ENCODE measurements around the gene AQP2.

DNA sequence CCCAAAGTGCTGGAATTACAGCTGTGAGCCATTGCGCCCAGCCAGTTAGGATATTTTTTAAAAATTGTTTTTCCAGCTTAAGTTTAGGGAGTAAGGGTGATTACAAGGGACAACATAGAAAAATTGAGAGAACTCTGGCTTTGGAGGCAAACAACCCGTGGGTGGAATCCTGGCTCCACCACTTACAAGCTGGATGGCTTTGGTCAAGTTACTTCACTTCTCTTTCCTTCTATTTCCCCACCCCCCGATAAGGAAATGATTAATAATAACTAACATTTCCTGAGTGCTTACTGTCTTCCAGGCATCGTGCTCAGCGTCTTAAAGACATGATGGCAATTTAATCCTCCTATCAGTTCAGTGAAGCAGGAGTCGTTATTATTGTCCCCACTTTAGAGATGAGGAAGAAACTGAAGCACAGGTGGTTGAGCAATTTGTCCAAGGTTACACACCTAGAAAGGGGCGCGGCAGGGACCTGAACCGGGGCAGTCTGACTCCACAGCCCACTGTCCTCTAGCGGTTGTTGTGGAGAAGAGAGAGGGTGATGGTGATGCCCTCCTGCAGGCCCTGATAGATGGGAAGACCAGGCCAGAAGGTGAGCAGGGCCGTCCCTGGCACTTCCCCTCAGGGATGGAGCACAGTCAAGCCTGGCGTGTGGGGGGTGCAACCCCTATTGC, 30.2 kb upstream of the AQP2 start:
- TF ChIP-seq, protein P1, sequence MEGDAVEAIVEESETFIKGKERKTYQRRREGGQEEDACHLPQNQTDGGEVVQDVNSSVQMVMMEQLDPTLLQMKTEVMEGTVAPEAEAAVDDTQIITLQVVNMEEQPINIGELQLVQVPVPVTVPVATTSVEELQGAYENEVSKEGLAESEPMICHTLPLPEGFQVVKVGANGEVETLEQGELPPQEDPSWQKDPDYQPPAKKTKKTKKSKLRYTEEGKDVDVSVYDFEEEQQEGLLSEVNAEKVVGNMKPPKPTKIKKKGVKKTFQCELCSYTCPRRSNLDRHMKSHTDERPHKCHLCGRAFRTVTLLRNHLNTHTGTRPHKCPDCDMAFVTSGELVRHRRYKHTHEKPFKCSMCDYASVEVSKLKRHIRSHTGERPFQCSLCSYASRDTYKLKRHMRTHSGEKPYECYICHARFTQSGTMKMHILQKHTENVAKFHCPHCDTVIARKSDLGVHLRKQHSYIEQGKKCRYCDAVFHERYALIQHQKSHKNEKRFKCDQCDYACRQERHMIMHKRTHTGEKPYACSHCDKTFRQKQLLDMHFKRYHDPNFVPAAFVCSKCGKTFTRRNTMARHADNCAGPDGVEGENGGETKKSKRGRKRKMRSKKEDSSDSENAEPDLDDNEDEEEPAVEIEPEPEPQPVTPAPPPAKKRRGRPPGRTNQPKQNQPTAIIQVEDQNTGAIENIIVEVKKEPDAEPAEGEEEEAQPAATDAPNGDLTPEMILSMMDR (IDR thresholded peaks at IDR 0.05) = no peak
- TF ChIP-seq EZH2 (IDR thresholded peaks at IDR 0.05) = no peak
